Mucosa of rectum (tissue), 2 donors: Measurements from ENCODE around the gene FHL2.

Experiments
- H3K27ac ChIP-seq, 2 donors: one replicate each; pipeline ENCODE4 v1.7.0; 2013; ENCODE audit warnings: inconsistent platforms in 2 of 2, low read depth in 2 of 2, low read length in 2 of 2
- H3K27me3 ChIP-seq, 2 donors: one replicate each; pipeline ENCODE4 v1.7.0; 2013; ENCODE audit warnings: low read length in 2 of 2; ENCODE audit not compliant: control insufficient read depth in 2 of 2, insufficient read depth in 2 of 2
- H3K36me3 ChIP-seq, 2 donors: one replicate each; pipeline ENCODE4 v1.7.0; 2013; ENCODE audit warnings: low read length in 2 of 2; ENCODE audit not compliant: control insufficient read depth in 2 of 2, insufficient read depth in 2 of 2
- H3K4me1 ChIP-seq, 2 donors: one replicate each; pipeline ENCODE4 v1.7.0; 2013; ENCODE audit warnings: low read length in 2 of 2, mild to moderate bottlenecking in 1 of 2; ENCODE audit not compliant: control insufficient read depth in 2 of 2, insufficient read depth in 2 of 2
- H3K4me3 ChIP-seq, 2 donors: one replicate each; pipeline ENCODE4 v1.7.0; 2013; ENCODE audit warnings: low read length in 2 of 2
- H3K9ac ChIP-seq, 2 donors: one replicate each; pipeline ENCODE4 v1.7.0; 2013; ENCODE audit warnings: low read length in 2 of 2, low read depth in 1 of 2, mild to moderate bottlenecking in 1 of 2
- H3K9me3 ChIP-seq, 2 donors: one replicate each; pipeline ENCODE4 v1.7.0; 2013; ENCODE audit warnings: low read length in 2 of 2; ENCODE audit not compliant: control insufficient read depth in 2 of 2
- donor health status: healthy.
- donor health status: Normal muscosa, but diverticular disease.

FHL2 gene

DNA sequence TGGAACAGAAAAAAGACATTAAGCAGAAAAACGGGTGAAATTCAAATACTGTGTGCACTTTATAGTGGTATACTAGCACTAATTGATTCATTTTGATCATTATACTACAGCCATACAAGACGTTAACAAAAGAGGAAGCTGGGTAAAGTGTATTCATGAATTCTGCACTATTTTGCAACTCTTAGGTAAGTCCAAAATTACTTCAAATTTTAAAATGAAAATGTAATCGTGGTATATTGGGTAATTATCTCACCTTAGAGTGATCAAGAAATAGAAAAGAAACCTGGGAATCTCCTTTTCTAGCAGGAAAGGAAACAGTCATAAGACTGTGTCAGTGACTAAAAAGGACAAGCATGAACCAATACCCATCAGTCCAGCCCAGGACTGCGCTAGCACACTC, 74.8 kb downstream of the FHL2 start:
- H3K36me3 ChIP-seq, result peaks cover 2 to 13% of the 10 kb centered on the region in 2 donors
- no peaks in the 10 kb centered on the region for H3K9me3 ChIP-seq
- H3K4me1 ChIP-seq, result peaks cover 11% of the 10 kb centered on the region in 2 donors
- H3K4me3 ChIP-seq, result no peak overlapping the region
- no peak overlapping the region for H3K9ac ChIP-seq
- no peaks in the 10 kb centered on the region for H3K27me3 ChIP-seq
- no peak overlapping the region for H3K27ac ChIP-seq

DNA sequence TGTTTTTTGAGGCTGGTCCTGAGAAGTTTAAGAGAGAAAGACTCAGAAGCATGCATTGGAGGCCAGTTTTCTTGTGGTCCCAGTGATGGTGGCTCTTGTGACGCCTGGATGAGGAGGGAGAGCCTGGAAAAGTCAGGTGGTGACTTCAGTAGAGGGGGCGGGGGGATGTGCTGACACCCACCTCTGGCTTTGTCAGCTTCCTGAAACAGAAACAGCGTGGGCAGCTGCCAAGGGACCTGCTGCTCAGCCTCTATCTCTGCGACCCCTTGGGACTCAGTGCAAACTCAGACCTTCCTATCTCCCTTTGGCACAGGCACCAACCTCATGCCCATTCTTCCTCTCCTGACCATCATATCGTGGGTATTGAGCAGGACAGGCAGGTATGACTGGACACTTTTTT, 75.7 kb downstream of the FHL2 start:
- Histone ChIP-seq H3K4me3 (no peak overlapping the region), H3K27ac (no peak overlapping the region), H3K36me3 (peaks cover 2 to 13% of the 10 kb centered on the region in 2 donors), H3K27me3 (no peaks in the 10 kb centered on the region), H3K9me3 (no peaks in the 10 kb centered on the region), H3K4me1 (peaks cover under 1 to 1% of the 10 kb centered on the region in 2 donors), H3K9ac (no peak overlapping the region)

DNA sequence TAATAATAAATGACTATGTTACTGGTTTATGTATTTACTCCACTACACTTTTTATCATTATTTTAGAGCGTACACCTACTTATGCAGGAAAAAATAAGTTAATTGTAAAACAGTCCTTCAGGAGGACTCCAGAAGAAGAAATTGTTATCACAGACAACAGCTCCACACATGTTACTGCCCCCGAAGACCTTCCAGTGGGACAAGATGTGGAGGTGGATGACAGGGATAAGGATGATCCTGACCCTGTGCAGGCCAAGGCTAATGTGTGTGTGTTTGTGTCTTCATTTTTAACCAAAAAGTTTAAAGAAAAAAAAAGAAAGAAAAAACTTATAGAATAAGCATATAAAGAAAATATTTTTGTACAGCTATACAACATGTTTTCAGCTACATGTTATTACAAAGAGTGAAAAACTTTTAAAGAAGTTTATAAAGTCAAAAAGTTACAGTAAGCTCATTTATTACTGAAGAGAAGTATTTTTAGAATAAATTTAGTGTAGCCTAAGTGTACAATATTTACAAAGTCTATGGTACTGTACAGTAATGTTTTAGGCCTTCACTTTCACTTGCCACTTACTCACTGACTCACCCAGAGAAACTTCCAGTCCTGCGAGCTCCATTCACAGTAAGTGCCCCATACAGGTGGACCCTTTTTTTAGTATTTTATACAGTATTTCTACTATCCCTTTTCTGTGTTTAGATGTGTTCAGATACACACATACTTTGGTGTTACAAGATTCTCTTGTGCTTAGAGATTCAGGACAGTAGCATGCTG, 76.8 kb downstream of the FHL2 start:
- no peaks in the 10 kb centered on the region for H3K27me3 ChIP-seq
- peaks cover 2 to 13% of the 10 kb centered on the region in 2 donors for H3K36me3 ChIP-seq
- no peak overlapping the region for H3K4me3 ChIP-seq
- H3K27ac ChIP-seq, result no peak overlapping the region
- no peaks in the 10 kb centered on the region for H3K9me3 ChIP-seq
- H3K9ac ChIP-seq, result no peak overlapping the region
- no peaks in the 10 kb centered on the region for H3K4me1 ChIP-seq

DNA sequence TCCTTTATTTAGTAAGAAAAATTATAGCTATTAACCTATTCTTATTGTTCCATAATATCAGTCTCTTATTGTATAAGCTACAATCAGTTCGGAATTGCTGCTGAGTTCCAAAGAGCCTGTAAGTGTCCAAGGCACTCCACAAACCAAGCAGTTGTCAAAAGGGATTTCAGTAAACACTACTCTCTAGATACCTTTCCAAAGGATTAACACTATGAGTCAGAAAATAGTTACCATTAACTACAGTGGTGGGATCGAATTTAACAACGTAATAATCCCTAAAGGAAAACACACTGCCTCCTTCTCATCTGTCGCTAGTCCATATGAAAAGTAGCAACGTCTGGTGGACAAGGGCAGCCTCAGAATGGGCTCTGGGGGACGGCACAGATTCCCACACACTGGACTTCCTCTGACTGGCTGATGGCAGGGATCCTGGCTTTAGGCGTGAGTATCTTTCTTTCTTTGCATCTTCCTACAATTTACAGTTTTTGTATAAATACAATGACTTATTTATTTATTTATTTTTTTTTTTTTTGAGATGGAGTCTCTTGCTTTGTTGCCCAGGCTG, 78.1 kb downstream of the FHL2 start:
- no peak overlapping the region for H3K27ac ChIP-seq

GRCh38 chr2:105317937-105318336, 80.9 kb downstream of the FHL2 start:
- no peaks in the 10 kb centered on the region for H3K4me1 ChIP-seq
- no peak overlapping the region for H3K9ac ChIP-seq
- no peak overlapping the region for H3K4me3 ChIP-seq
- H3K9me3 ChIP-seq, result no peaks in the 10 kb centered on the region
- H3K27ac ChIP-seq, result no peak overlapping the region
- H3K36me3 ChIP-seq, result peaks cover 2 to 5% of the 10 kb centered on the region in 2 donors
- no peaks in the 10 kb centered on the region for H3K27me3 ChIP-seq

More for the DNA sequence above, 78.1 kb downstream of the FHL2 start:
- Histone ChIP-seq H3K9ac (no peak overlapping the region), H3K36me3 (peaks cover 2 to 13% of the 10 kb centered on the region in 2 donors), H3K4me1 (no peaks in the 10 kb centered on the region), H3K9me3 (no peaks in the 10 kb centered on the region), H3K4me3 (no peak overlapping the region), H3K27me3 (no peaks in the 10 kb centered on the region)

DNA sequence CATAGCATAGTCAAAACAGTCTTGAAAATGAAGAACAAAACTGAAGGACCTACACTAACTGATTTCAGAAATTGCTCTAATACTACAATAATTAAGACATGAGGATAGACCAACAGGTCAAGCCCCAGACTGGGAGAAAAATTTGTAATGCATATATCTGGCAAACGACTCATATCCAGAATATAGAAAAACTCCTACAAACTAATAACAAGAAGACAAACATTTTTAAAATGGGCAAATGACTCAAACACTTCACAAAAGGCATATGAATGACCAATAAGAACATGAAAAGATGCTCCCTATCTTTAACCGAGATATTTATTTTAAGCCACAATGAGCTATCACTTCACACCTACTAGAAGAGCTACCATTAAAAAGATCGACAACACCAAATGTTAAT, 83.5 kb downstream of the FHL2 start:
- no peak overlapping the region for H3K9ac ChIP-seq
- H3K4me3 ChIP-seq, result no peak overlapping the region
- no peaks in the 10 kb centered on the region for H3K36me3 ChIP-seq
- H3K27me3 ChIP-seq, result no peaks in the 10 kb centered on the region
- H3K27ac ChIP-seq, result no peak overlapping the region
- no peaks in the 10 kb centered on the region for H3K9me3 ChIP-seq
- no peaks in the 10 kb centered on the region for H3K4me1 ChIP-seq

- H3K4me1 ChIP-seq, result no peaks in the 10 kb centered on the region
- no peak overlapping the region for H3K27ac ChIP-seq
- peaks cover 0 to 1% of the 10 kb centered on the region in 2 donors for H3K36me3 ChIP-seq
- no peak overlapping the region for H3K9ac ChIP-seq
- no peak overlapping the region for H3K4me3 ChIP-seq
- H3K27me3 ChIP-seq, result no peaks in the 10 kb centered on the region
- no peaks in the 10 kb centered on the region for H3K9me3 ChIP-seq
These were observed 85.0 kb downstream of the FHL2 start for GRCh38 chr2:105313877-105314276.
